Measurements from ENCODE around the gene CIP2A. TPM values are rescaled to one million over a fixed set of nuclear protein-coding genes. Genes with fewer than 3 reads are reported as not detected.

The CIP2A gene
- total RNA-seq, 1 donor from 2014 or later: 8.6 TPM

DNA sequence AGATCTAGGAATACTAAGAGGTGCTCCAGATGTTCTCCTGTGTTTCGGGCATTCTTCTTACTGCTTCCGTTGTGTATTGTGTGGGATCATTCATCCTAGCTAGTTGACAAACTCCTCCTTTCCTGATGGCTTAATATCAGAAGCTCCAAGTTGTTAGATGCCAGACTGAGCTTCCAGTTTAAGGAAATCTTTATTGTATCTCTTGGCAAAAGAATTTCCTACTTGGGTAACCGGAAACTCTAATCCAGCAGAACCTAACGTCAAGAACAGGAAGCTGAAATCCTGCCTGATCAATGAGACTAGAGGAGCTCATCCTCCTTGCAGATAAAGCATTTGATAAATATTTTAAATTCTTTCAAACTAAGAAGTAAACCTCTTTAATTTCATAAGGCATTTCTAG lies 51.2 kb downstream of the CIP2A start:
- H3K27ac Mint-ChIP-seq (ENCODE audit: unreplicated experiment): no peak overlapping the region
- no peak for FAIRE-seq

DNA sequence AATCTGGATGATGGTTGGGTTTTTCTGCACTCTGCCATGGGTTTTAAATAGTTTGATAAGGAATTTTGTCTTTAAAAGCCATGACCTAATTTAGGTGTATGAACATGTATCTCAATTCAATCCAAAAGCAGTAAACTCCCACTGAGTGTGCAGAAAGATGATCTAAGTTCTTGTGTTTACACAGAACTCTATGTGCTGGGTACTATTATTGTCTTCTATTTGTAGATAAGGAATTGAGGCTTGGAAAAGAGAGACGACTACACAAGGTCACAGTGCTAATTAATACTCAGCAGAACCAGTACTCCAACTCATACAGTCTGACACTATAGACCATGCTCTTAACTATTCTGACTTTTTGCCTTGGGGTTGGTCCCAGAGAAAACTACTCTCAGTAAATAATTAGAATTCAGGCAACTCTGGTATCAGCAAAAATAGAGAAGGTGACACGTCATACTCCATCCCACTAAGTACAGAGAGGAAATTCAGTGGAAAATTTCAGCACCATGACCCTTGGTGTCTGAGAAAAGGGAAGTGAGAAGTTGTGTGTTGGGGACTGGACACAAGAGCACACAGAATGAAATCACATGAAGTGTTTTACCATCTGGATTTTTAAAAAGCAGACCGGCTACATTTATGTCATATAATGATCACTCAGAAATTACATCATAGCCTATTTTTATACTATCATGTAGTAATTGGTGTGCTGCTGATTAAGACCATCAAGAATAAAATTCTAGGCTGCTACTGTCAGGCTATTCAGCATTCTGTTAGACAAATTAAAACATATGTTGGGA lies 60.6 kb downstream of the CIP2A start:
- H3K27ac Mint-ChIP-seq (ENCODE audit: unreplicated experiment): no peak overlapping the region
- Histone ChIP-seq H3K27ac (ENCODE audit: low read depth, low read length) (no peak overlapping the region), H4K20me1 (ENCODE audit: insufficient read depth, low read length) (no peaks in the 10 kb centered on the region), H2AFZ (ENCODE audit: low read depth, low read length) (no peak overlapping the region), H3K9me3 (ENCODE audit: insufficient read depth, low read depth, low read length) (no peaks in the 10 kb centered on the region), H3K27me3 (ENCODE audit: insufficient read depth, low read length) (no peaks in the 10 kb centered on the region), H3K9ac (ENCODE audit: low read length) (no peak overlapping the region), H3K4me2 (ENCODE audit: low read length) (no peak overlapping the region), H3K4me3 (ENCODE audit: insufficient read depth, low read depth, low read length) (no peak overlapping the region), H3K36me3 (ENCODE audit: insufficient read depth, low read length) (no peaks in the 10 kb centered on the region), H3K4me1 (ENCODE audit: insufficient read depth, low read length) (no peaks in the 10 kb centered on the region), H3K79me2 (ENCODE audit: insufficient read depth, low read length) (no peaks in the 10 kb centered on the region)
- no peak for FAIRE-seq
- H3K9me3 Mint-ChIP-seq (ENCODE audit: unreplicated experiment): no peaks in the 10 kb centered on the region
- TF ChIP-seq EZH2 (IDR thresholded peaks at IDR 0.05; ENCODE audit: insufficient read depth, low read length): no peak
- TF ChIP-seq, protein P1, sequence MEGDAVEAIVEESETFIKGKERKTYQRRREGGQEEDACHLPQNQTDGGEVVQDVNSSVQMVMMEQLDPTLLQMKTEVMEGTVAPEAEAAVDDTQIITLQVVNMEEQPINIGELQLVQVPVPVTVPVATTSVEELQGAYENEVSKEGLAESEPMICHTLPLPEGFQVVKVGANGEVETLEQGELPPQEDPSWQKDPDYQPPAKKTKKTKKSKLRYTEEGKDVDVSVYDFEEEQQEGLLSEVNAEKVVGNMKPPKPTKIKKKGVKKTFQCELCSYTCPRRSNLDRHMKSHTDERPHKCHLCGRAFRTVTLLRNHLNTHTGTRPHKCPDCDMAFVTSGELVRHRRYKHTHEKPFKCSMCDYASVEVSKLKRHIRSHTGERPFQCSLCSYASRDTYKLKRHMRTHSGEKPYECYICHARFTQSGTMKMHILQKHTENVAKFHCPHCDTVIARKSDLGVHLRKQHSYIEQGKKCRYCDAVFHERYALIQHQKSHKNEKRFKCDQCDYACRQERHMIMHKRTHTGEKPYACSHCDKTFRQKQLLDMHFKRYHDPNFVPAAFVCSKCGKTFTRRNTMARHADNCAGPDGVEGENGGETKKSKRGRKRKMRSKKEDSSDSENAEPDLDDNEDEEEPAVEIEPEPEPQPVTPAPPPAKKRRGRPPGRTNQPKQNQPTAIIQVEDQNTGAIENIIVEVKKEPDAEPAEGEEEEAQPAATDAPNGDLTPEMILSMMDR (IDR thresholded peaks at IDR 0.05; ENCODE audit: insufficient read depth, low read depth, low read length): no peak
- DNase-seq (ENCODE audit: low read depth): no peak
- H3K4me1 Mint-ChIP-seq (ENCODE audit: low read depth, unreplicated experiment): peaks cover 4% of the 10 kb centered on the region
- no peak overlapping the region for H3K4me3 Mint-ChIP-seq (ENCODE audit: unreplicated experiment)
- H3K36me3 Mint-ChIP-seq (ENCODE audit: low read depth, unreplicated experiment): no peaks in the 10 kb centered on the region
- no peaks in the 10 kb centered on the region for H3K27me3 Mint-ChIP-seq (ENCODE audit: low read depth, unreplicated experiment)

More for the DNA sequence above, 51.2 kb downstream of the CIP2A start:
- Histone ChIP-seq H3K9me3 (ENCODE audit: insufficient read depth, low read depth, low read length) (no peaks in the 10 kb centered on the region), H3K4me1 (ENCODE audit: insufficient read depth, low read length) (no peaks in the 10 kb centered on the region), H3K9ac (ENCODE audit: low read length) (no peak overlapping the region), H3K4me3 (ENCODE audit: insufficient read depth, low read depth, low read length) (no peak overlapping the region), H3K27me3 (ENCODE audit: insufficient read depth, low read length) (peaks cover 3% of the 10 kb centered on the region), H3K27ac (ENCODE audit: low read depth, low read length) (no peak overlapping the region), H3K36me3 (ENCODE audit: insufficient read depth, low read length) (no peaks in the 10 kb centered on the region), H3K4me2 (ENCODE audit: low read length) (no peak overlapping the region), H4K20me1 (ENCODE audit: insufficient read depth, low read length) (no peaks in the 10 kb centered on the region), H3K79me2 (ENCODE audit: insufficient read depth, low read length) (no peaks in the 10 kb centered on the region), H2AFZ (ENCODE audit: low read depth, low read length) (no peak overlapping the region)
- no peak for TF ChIP-seq EZH2 (IDR thresholded peaks at IDR 0.05; ENCODE audit: insufficient read depth, low read length)
- no peaks in the 10 kb centered on the region for H3K27me3 Mint-ChIP-seq (ENCODE audit: low read depth, unreplicated experiment)
- H3K9me3 Mint-ChIP-seq (ENCODE audit: unreplicated experiment): no peaks in the 10 kb centered on the region
- no peak for DNase-seq (ENCODE audit: low read depth)
- no peak overlapping the region for H3K4me3 Mint-ChIP-seq (ENCODE audit: unreplicated experiment)
- H3K36me3 Mint-ChIP-seq (ENCODE audit: low read depth, unreplicated experiment): no peaks in the 10 kb centered on the region
- no peaks in the 10 kb centered on the region for H3K4me1 Mint-ChIP-seq (ENCODE audit: low read depth, unreplicated experiment)

DNA sequence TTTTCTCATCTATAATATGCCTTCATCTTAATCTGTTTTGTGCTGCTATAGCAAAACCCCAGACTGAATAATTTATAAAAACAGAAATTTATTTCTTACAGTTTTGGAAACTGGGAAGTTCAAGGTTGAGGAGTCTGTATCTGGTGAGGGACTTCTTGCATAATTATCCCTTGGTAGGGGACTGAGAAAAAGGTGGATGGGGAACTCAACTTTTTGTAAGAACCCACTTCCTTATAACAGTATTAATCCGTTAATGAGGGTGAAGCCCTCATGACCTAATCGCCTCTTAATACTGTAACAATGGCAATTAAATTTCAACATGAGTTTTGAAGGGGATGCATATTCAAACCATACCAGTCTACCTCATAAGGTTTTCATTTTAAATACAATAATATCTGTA lies 61.4 kb downstream of the CIP2A start:
- Histone ChIP-seq H3K27ac (ENCODE audit: low read depth, low read length) (no peak overlapping the region), H3K9me3 (ENCODE audit: insufficient read depth, low read depth, low read length) (no peaks in the 10 kb centered on the region), H4K20me1 (ENCODE audit: insufficient read depth, low read length) (no peaks in the 10 kb centered on the region), H3K9ac (ENCODE audit: low read length) (no peak overlapping the region), H3K4me1 (ENCODE audit: insufficient read depth, low read length) (no peaks in the 10 kb centered on the region), H3K4me2 (ENCODE audit: low read length) (no peak overlapping the region), H3K27me3 (ENCODE audit: insufficient read depth, low read length) (no peaks in the 10 kb centered on the region), H3K79me2 (ENCODE audit: insufficient read depth, low read length) (no peaks in the 10 kb centered on the region), H3K4me3 (ENCODE audit: insufficient read depth, low read depth, low read length) (no peak overlapping the region), H3K36me3 (ENCODE audit: insufficient read depth, low read length) (no peaks in the 10 kb centered on the region), H2AFZ (ENCODE audit: low read depth, low read length) (no peak overlapping the region)
- DNase-seq (ENCODE audit: low read depth): no peak
- H3K27me3 Mint-ChIP-seq (ENCODE audit: low read depth, unreplicated experiment): no peaks in the 10 kb centered on the region
- FAIRE-seq: no peak
- no peak for TF ChIP-seq EZH2 (IDR thresholded peaks at IDR 0.05; ENCODE audit: insufficient read depth, low read length)
- TF ChIP-seq, protein P1 (IDR thresholded peaks at IDR 0.05; ENCODE audit: insufficient read depth, low read depth, low read length): no peak
- H3K9me3 Mint-ChIP-seq (ENCODE audit: unreplicated experiment): no peaks in the 10 kb centered on the region
- no peak overlapping the region for H3K4me3 Mint-ChIP-seq (ENCODE audit: unreplicated experiment)
- no peak overlapping the region for H3K27ac Mint-ChIP-seq (ENCODE audit: unreplicated experiment)
- peaks cover 4% of the 10 kb centered on the region for H3K4me1 Mint-ChIP-seq (ENCODE audit: low read depth, unreplicated experiment)
- H3K36me3 Mint-ChIP-seq (ENCODE audit: low read depth, unreplicated experiment): no peaks in the 10 kb centered on the region

All from astrocyte (in vitro differentiated cells and primary cell).